Brain microvascular endothelial cell (primary cell): ENCODE results near the gene MGAT5B.

ENCODE experiments used
- DNase-seq: peaks from one replicate; pipeline ENCODE4 v3.0.0-alpha.2; 2020
- H3K27ac ChIP-seq: fragments of 250-450 bp; sonication (Bioruptor Pico); 2 replicates; pipeline ENCODE4 v1.5.1; 2020; ENCODE audit warnings: mild to moderate bottlenecking, moderate library complexity
- H3K27me3 ChIP-seq: fragments of 250-450 bp; sonication (Bioruptor Pico); replicated peaks from 2 replicates; pipeline ENCODE4 v1.5.1; 2020; ENCODE audit warnings: mild to moderate bottlenecking
- H3K36me3 ChIP-seq: fragments of 250-450 bp; sonication (Bioruptor Pico); replicated peaks from 2 replicates; pipeline ENCODE4 v1.5.1; 2020; ENCODE audit warnings: mild to moderate bottlenecking
- H3K4me3 ChIP-seq: 2 replicates; pipeline ENCODE4 v1.5.1; 2011; ENCODE audit warnings: low read depth, mild to moderate bottlenecking, control low read depth, low read length, moderate library complexity
- CTCF ChIP-seq: IDR thresholded peaks from 2 replicates; pipeline ENCODE4 v1.5.1; 2011; ENCODE audit warnings: low read depth, mild to moderate bottlenecking, moderate library complexity, low read length, control low read depth, inconsistent platforms; ENCODE audit errors: missing control alignments
- in situ Hi-C: cut with HindIII; loops from 2 replicates; pipeline ENCODE4 v1.10.0; 2017; ENCODE audit warnings: low sequenced_read_pairs, low pct_ligation_motif_present

Gene MGAT5B

GRCh38 chr17:76940738-76941350 is 72.6 kb downstream of the MGAT5B start:
- no peaks in the 10 kb centered on the region for H3K36me3 ChIP-seq
- H3K27ac ChIP-seq = no peak overlapping the region
- DNase-seq = no peak
- in situ Hi-C loops = no loop called here
- no peaks in the 10 kb centered on the region for H3K27me3 ChIP-seq
- peak; percentile 41 for TF ChIP-seq CTCF
- no peak overlapping the region for H3K4me3 ChIP-seq

- Histone ChIP-seq H3K4me3 (no peak overlapping the region), H3K36me3 (no peaks in the 10 kb centered on the region), H3K27ac (no peak overlapping the region), H3K27me3 (no peaks in the 10 kb centered on the region)
- in situ Hi-C loops = no loop called here
- TF ChIP-seq CTCF = no peak
- DNase-seq = no peak
These were observed 75.0 kb downstream of the MGAT5B start for GRCh38 chr17:76943202-76943601.

- Histone ChIP-seq H3K36me3 (no peaks in the 10 kb centered on the region), H3K27ac (no peak overlapping the region), H3K27me3 (no peaks in the 10 kb centered on the region), H3K4me3 (no peak overlapping the region)
- TF ChIP-seq CTCF = no peak
- in situ Hi-C loops = no loop called here
- DNase-seq = no peak
These were observed 75.6 kb downstream of the MGAT5B start for GRCh38 chr17:76943781-76944213.

GRCh38 chr17:76944477-76944876 is 76.3 kb downstream of the MGAT5B start:
- Histone ChIP-seq H3K36me3 (no peaks in the 10 kb centered on the region), H3K27me3 (no peaks in the 10 kb centered on the region), H3K27ac (no peak overlapping the region), H3K4me3 (no peak overlapping the region)
- TF ChIP-seq CTCF = no peak
- in situ Hi-C loops = no loop called here
- DNase-seq = no peak

- Histone ChIP-seq H3K27ac (no peak overlapping the region), H3K36me3 (no peaks in the 10 kb centered on the region), H3K4me3 (no peak overlapping the region), H3K27me3 (no peaks in the 10 kb centered on the region)
- no peak for TF ChIP-seq CTCF
- in situ Hi-C loops = no loop called here
- no peak for DNase-seq
These were observed 78.0 kb downstream of the MGAT5B start for GRCh38 chr17:76946111-76946771.

- TF ChIP-seq CTCF = no peak
- H3K27ac ChIP-seq = no peak overlapping the region
- no peaks in the 10 kb centered on the region for H3K36me3 ChIP-seq
- in situ Hi-C loops = no loop called here
- no peak overlapping the region for H3K4me3 ChIP-seq
- DNase-seq = no peak
- no peaks in the 10 kb centered on the region for H3K27me3 ChIP-seq
These were observed 78.5 kb downstream of the MGAT5B start for GRCh38 chr17:76946772-76947135.
